Tibial nerve (tissue), 3 donors: ENCODE data around the gene RPS25.

Experiments
- POLR2A ChIP-seq, 2 donors: fragments of 450-650 bp; IDR thresholded peaks; one replicate each; pipeline ENCODE4 v1.6.1; 2017; ENCODE audit warnings: antibody characterized with exemption in 2 of 2, mild to moderate bottlenecking in 2 of 2, moderate library complexity in 2 of 2
- TF ChIP-seq, protein P1 (sequence below), 5 experiments: fragments of 200-600 bp in 3 of 5; fragments of 450-650 bp in 2 of 5; sonication (generic) in 3 of 5; IDR thresholded peaks; one replicate each; pipeline ENCODE4 v1.5.1; 2016 to 2019; ENCODE audit warnings: antibody characterized with exemption in 5 of 5, mild to moderate bottlenecking in 3 of 5, moderate library complexity in 2 of 5

DNA sequence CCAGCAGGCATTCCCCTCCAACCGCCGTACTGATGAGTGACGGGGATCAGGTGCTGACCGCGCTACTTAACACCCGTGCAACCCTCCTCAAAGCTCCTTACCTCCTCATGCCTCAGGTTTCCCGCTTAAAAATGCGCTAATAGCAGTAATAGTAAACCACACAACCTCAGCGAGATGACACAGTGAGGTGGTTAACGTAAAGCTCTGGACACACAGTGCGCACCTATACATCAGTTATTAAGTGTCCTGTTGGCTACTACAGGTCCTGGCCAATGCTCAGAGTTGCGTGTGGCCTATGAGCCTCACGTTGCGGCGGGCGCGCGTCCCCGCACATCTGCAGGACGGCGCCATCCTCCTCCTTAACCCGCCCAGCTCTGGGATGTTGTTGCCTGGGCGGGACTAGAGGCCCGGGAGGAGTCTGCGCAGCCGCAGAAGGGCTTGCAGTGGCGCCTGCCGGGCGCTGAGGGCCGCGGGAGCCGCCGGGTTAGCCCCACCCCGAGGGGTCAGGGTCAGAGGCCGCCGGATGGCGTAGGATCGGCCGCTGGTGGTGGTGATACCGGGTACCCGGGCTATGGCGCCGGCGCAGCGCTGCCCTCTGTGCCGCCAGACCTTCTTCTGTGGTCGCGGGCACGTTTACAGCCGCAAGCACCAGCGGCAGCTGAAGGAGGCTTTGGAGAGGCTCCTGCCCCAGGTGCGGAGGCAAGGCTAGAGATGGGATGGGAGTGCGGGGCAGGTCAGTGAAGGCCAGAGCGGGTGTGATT lies 20.3 kb downstream of the RPS25 start, which contains the start of gene CENATAC:
- TF ChIP-seq, protein P1, sequence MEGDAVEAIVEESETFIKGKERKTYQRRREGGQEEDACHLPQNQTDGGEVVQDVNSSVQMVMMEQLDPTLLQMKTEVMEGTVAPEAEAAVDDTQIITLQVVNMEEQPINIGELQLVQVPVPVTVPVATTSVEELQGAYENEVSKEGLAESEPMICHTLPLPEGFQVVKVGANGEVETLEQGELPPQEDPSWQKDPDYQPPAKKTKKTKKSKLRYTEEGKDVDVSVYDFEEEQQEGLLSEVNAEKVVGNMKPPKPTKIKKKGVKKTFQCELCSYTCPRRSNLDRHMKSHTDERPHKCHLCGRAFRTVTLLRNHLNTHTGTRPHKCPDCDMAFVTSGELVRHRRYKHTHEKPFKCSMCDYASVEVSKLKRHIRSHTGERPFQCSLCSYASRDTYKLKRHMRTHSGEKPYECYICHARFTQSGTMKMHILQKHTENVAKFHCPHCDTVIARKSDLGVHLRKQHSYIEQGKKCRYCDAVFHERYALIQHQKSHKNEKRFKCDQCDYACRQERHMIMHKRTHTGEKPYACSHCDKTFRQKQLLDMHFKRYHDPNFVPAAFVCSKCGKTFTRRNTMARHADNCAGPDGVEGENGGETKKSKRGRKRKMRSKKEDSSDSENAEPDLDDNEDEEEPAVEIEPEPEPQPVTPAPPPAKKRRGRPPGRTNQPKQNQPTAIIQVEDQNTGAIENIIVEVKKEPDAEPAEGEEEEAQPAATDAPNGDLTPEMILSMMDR (IDR thresholded peaks at IDR 0.05) = peak in 2 of 5 experiments; percentile 37 to 60
- TF ChIP-seq POLR2A (IDR thresholded peaks at IDR 0.05) = peak; percentile 32 to 93
